Stomach (tissue), 4 donors: ENCODE results near the gene LYL1.

Experiments
- POLR2A ChIP-seq, 4 donors: fragments of 450-650 bp; IDR thresholded peaks; one replicate each; pipeline ENCODE4 v1.6.1; 2016; ENCODE audit warnings: antibody characterized with exemption in 4 of 4, control low read depth in 2 of 4, mild to moderate bottlenecking in 1 of 4, moderate library complexity in 1 of 4
- TF ChIP-seq, protein P1 (sequence below), 7 experiments: fragments of 450-650 bp in 4 of 7; fragments of 200-600 bp in 3 of 7; sonication (generic) in 3 of 7; IDR thresholded peaks; one replicate each; pipeline ENCODE4 v1.5.1; 2016 to 2019; ENCODE audit warnings: antibody characterized with exemption in 7 of 7, control low read depth in 2 of 7, mild to moderate bottlenecking in 1 of 7

DNA sequence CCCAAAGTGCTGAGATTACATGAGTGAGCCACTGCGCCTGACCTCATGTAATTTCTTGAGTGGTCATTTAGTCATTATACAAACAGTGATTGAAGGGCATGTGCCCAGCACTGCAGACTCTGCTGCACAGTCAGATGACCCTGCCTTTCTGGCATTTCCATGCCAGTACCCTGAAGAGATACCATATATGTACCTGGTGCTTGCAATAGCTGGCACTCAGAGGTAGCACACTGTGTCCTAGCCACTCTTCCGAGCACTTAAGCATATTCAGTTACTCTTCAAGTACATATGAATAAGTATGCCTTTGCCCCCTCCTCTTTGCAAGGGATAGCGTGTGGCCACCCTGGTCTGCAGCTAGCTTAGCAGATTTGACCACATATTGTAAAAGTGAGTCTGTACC, 32.0 kb upstream of the LYL1 start:
- TF ChIP-seq, protein P1, sequence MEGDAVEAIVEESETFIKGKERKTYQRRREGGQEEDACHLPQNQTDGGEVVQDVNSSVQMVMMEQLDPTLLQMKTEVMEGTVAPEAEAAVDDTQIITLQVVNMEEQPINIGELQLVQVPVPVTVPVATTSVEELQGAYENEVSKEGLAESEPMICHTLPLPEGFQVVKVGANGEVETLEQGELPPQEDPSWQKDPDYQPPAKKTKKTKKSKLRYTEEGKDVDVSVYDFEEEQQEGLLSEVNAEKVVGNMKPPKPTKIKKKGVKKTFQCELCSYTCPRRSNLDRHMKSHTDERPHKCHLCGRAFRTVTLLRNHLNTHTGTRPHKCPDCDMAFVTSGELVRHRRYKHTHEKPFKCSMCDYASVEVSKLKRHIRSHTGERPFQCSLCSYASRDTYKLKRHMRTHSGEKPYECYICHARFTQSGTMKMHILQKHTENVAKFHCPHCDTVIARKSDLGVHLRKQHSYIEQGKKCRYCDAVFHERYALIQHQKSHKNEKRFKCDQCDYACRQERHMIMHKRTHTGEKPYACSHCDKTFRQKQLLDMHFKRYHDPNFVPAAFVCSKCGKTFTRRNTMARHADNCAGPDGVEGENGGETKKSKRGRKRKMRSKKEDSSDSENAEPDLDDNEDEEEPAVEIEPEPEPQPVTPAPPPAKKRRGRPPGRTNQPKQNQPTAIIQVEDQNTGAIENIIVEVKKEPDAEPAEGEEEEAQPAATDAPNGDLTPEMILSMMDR (IDR thresholded peaks at IDR 0.05) = no peak
- TF ChIP-seq POLR2A (IDR thresholded peaks at IDR 0.05) = no peak
